Pons (tissue), 1 donor: Measurements from ENCODE around the gene HTT-AS.
A peak's percentile ranks its signal among the peaks of the same experiment; 100 is the strongest.
"Not testable (repeated sequence)": the region's sequence is repeated elsewhere in the genome, so short reads cannot be mapped to it uniquely, and the experiment has no call there.

Source experiments
- DNase-seq: peaks from one replicate; pipeline ENCODE4 v3.0.0-alpha.2; 2016; ENCODE audit warnings: low spot score

HTT-AS gene

DNA sequence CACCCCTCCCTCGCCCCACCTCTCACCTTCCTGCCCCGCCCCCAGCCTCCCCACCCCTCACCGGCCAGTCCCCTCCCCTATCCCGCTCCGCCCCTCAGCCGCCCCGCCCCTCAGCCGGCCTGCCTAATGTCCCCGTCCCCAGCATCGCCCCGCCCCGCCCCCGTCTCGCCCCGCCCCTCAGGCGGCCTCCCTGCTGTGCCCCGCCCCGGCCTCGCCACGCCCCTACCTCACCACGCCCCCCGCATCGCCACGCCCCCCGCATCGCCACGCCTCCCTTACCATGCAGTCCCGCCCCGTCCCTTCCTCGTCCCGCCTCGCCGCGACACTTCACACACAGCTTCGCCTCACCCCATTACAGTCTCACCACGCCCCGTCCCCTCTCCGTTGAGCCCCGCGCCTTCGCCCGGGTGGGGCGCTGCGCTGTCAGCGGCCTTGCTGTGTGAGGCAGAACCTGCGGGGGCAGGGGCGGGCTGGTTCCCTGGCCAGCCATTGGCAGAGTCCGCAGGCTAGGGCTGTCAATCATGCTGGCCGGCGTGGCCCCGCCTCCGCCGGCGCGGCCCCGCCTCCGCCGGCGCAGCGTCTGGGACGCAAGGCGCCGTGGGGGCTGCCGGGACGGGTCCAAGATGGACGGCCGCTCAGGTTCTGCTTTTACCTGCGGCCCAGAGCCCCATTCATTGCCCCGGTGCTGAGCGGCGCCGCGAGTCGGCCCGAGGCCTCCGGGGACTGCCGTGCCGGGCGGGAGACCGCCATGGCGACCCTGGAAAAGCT lies at the start of gene HTT-AS, which contains the start of gene HTT:
TSS of gene HTT-AS (minus strand) at position 461 of the 768 bp plus-strand sequence.
TSS of gene HTT (plus strand) at position 604 of the 768 bp plus-strand sequence. CDS start at position 749, 145 bp downstream.
- DNase-seq = peak; percentile 96

DNA sequence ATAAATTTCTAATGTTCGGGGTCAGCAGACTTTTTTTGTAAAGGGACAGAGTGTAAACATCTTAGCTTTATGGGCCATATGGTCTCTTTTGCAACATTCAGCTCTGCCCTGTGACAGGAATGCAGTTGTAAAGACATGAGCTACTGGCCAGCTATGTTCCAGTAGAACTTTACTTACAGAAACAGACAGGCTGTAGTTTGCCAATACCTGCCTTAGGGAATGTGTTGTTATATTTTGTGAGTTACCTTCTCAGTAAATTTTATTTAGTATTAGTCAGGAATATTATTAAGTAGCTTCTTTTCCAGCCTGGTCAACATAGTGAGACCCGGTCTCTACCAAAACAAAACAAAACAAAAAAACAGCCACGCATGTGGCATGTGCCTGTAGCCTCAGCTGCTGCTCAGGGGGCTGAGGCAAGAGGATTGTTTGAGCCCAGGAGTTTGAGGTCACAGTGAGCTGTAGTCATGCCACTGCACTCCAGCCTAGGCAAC lies 48.9 kb upstream of the HTT-AS start:
- no peak for DNase-seq

DNA sequence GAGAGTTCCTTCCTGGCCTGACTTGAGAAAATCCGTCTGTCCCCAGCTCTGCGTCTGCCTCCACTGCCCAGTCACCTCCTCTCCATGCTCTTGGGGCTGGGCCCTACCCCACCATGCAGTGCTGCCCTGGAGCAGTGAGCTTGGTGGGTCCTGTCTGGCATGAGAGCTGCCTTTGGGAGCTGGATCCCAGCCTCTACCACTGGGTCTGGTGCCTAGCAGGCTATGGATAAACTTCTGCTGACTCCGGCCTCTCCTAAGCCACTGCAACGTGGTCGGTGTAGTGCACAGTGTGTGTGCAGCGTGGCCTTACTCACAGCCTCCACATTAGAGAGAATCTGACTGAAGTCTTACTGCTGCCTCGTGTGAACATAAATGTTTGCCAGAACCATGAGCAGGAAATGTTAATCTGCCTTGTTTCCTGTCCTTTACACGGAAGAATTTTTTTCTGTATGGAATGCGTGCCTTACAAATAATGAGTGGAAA lies 47.8 kb upstream of the HTT-AS start:
- DNase-seq = no peak

DNA sequence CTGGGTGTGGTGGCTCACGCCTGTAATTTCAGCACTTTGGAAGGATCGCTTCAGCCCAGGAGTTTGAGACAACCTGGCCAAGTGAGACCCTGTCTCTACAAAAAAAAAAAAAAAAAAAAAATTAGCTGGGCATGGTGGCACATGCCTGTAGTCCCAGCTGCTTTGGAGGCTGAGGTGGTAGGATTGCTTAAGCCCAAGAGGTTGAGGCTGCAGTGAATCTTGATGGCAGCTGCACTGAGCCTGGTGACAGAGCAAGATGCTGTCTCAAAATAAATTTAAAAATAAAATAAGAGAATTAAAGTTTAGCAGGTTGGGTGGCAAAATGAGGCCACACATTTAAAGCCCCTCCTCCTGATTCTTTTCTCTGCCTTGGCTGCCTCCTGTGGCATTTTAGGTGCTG lies 47.3 kb upstream of the HTT-AS start:
- no peak for DNase-seq

DNA sequence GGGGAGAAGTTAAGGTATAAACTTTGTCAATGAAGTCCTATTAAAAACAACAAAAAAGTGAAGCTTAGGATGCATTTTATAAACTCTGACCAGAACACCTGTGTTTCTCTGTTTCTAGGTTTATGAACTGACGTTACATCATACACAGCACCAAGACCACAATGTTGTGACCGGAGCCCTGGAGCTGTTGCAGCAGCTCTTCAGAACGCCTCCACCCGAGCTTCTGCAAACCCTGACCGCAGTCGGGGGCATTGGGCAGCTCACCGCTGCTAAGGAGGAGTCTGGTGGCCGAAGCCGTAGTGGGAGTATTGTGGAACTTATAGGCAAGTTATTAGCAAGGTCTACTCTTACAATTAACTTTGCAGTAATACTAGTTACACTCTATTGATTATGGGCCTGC lies 46.8 kb upstream of the HTT-AS start:
- no peak for DNase-seq

DNA sequence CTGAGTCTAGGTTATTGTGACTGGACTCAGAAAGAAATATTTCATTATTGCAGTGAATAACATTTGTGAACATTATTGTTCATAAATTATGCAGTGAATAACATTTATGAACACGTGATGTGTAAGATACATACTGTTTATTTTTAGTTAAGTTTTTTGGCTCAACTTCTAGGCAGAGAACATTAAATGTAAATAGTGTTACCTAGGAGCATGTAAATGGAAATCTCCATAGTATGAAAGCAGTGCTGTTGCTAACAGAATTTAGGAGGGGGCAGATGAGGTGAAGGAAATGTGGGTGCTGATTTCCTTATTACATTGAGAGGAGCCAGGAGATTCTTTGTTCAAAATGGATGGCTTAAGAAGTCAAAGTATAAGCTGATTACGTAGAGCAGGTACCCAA lies 45.1 kb upstream of the HTT-AS start:
- no peak for DNase-seq

DNA sequence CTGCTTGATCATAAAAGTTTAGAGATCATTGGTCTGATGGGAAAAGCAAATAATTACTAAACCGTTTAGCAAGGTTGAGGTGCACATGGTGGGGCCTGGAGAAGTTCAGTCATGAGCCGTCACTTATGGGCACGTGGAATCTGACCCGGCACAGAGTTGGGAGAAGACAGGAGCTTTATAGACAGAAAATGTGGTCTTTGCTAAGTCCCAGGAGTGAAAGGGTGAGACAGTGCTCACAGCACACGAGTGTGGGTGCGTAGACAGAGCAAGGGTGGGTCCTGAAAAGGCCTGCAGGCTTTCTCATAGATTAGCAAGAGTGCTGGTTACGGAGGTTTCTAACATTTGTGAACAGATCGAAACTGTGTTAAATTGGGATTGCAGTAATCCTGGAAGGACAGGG lies 44.0 kb upstream of the HTT-AS start:
- DNase-seq = no peak

DNA sequence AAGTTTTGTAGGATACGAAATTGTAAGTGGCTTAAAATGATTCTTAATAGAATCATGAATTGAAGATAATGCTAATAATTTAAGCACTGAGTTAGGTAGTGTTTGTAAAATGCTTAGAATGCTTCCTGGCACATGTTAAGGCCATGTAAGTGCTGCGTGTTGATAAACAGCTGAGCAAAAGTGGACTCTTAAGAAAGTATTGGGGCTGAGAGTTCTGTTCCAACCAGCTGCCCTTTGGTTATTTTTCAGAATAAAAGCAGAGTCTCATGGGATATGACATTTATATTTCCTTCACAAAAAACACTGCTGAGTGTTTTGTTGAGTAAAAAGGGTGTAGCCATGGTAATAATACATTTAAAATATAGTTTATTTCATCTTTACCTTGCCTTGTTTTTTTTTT lies 42.6 kb upstream of the HTT-AS start:
- DNase-seq = no peak

DNA sequence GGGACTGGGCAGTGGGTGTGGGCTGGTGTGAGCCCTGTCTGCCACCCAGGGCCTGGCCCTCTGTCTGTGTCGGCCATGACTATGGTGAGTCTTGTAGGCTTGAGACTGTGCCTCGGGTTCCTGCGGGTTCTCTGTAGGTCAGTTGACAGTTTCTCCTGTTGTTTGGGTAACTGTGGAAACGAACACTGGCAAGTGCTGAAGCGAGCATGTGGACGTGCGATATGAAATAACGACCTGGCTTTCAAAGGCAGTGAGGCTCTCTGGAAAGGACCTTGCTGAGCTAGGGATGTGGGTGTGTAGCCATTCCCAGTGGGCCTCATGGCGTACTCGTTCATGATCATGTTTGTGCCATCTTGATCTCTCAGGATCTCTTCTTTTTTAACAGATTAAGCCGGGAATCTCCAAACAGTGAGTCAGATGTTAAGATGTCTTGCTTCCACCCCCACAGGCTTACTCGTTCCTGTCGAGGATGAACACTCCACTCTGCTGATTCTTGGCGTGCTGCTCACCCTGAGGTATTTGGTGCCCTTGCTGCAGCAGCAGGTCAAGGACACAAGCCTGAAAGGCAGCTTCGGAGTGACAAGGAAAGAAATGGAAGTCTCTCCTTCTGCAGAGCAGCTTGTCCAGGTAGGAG lies 41.4 kb upstream of the HTT-AS start:
- DNase-seq = no peak

DNA sequence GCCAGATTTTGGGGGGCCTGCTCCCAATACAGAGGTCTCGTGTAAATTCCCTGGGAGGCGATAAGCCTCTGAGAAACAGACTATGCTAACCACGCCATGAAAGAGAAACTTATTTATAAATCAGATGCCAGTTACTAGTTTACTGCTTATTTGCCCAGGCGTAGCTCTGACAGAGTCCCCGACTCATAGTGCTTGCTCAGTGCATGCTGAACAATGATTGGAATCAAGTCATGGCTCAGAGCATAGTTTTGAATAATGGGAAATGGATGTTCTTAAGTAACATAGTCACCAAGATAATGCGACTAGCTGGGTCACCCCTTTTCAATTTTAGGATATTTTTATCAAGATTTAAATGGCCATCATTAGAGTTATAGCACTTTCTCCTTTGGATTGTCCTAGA lies 40.0 kb upstream of the HTT-AS start:
- no peak for DNase-seq

DNA sequence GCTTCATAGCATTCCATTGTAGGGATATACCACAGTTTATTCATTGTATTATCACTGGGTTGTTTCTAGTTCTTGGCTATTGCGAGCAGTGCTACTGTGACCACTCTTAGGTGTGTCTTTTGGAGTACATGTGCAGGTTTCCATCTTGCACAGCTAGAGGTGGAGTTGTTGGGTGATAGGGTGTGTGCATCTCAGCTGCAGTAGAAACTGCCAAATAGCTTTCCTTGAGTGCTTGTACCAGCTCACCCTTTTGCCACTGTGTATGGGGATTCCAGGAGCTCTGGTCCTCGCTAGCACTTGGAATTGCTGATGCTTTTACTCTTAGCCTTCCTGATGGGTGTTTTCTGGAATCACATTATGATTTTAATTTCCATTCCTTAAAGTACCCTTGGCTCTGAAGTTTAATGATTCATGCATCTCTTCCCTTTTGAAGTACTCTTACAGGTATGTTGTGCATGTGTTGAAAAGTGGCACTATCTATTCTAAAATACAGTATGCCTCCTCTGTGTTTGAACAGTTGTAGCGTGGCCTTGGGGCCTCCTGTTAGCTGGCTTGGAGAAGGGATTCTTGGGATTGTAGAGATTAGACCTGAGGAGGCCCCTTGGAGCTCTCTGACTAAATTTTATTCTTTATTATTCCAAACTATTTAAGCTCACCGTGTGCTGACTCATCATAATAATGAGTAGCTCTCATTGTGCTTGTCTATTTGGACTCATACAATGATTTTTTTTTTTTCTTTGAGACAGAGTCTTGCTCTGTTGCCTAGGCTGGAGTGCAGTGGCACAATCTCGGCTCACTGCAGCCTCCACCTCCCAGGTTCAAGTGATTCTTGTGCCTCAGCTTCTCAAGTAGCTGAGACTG lies 38.5 kb upstream of the HTT-AS start:
- DNase-seq = no peak

DNA sequence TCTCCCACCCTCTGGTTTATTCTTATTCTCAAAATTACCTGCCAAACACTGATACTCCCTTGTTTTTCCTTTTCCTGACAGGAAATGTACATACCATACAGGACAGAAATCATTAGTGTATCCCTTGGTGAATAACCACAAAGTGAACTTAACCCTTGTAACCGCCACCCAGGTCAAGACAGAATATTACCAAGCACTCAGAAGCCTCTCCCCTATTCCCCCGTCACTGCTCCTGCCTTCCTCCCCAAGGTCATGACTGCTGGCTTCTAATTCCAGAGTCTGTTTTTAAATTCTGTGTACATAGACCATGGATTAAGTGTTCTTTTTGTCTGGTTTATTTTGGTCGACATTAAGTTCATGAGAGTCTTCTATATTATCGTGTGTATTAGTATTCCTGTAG lies 37.9 kb upstream of the HTT-AS start:
- no peak for DNase-seq

DNA sequence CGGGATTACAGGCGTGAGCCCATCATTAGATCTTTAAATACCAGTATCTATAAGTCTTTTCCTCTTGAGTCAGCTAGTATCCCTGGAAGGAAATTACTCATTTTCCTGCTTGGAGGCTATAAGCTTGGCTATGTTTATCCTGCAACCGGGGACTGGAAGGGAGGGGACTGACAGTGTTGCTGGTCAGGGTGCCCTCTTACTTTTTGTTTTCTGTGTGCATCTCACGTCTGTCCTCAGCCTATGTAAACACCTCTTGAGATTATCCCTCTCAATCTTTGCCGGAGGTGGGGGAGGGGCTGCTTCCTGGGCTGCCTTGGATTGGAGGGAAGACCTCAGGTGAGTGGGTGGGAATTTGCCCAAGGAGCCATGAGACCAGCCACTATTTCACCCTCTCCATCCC lies 37.1 kb upstream of the HTT-AS start:
- DNase-seq = no peak

DNA sequence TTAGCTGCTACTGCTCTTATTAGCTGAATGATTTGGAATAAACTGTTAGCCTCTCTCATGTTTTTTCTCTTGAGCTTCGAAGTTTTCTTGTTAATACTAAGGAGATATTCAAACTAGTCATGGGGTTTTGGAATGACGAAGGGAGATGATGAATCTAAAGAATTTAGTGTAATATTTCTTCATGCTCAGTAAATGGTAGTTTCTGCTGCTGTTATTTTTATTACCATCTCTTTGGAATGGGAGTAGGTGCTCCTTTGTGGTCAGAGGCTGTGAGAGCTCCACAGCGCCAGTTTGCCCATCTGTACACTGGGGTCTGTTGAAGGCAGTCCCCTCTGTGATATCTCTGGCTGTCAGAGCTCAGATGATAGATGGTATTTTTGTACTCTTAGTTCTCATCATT lies 33.9 kb upstream of the HTT-AS start:
- DNase-seq = no peak

DNA sequence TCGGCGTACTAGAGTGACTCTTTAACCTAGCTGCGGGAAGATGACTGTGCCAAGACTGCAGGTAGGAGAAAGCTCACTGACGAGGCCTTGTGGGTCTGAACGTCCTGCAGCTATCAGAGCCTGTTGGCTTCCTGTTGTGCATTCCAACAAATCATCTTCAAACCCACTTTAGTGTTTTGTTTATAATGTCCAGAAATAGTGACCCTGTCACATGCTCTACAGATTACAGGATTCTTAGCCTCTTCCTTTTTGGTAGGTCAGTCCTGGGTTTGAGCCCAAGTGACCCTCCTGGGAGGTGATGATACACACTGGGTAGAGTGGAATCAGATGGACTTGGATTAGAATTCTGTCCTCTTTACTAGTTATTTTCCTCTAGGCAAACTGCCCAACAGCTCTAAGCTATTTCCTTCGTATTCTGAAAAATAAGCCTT lies 33.4 kb upstream of the HTT-AS start:
- peak; percentile 15 for DNase-seq

DNA sequence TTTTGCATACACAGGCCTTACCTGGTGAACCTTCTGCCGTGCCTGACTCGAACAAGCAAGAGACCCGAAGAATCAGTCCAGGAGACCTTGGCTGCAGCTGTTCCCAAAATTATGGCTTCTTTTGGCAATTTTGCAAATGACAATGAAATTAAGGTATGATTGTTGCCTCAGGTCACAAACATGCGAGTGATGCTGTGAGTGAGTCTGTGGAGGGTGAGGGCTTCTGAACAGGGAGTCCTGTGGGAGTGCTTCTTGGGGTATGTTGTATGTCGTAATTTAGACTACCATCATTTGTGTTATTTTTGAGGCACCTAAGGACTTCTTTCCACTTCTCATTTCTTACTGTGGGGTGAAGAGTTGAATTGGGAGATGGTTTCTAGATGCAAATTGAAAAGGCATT lies 32.9 kb upstream of the HTT-AS start:
- no peak for DNase-seq

DNA sequence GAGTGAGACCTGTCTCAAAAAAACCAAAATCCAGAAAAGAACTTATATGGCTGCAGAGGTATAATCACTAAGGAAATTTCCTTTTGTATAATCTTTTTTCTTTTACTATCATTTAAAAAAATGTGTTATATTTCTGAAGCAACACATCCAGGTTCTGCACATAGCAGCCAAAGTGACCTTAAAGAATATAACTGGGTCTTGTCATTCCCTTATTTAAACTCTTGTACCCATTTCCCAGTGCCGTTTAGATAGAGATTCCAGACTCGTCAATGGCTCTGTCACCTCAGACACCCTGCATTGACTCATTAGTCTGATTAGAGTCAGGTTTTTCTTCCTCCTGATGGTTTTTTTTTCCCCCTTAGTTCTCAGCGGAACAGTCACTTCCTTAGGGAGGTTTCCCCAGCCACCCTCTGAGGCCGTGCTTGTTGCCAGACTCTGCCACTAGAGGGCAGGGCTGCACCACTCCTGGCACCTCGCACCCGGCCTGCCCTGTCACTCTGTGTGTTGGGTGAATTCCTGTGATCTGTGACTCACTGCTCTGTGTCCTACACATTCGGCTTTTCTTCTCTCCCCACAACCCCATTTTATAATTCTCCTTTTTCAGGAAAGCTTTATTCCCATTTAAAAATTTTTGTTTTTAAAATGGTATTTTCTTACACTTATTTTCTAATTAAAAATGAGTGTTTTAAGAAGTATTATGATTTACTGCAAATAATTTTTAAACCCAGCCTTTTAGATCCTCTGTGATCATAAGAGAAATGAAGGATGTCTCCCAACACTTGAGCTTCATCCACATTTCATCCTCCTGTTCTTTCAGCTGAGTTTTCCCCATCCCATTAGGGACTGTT lies 32.2 kb upstream of the HTT-AS start:
- DNase-seq = peak; percentile 81

DNA sequence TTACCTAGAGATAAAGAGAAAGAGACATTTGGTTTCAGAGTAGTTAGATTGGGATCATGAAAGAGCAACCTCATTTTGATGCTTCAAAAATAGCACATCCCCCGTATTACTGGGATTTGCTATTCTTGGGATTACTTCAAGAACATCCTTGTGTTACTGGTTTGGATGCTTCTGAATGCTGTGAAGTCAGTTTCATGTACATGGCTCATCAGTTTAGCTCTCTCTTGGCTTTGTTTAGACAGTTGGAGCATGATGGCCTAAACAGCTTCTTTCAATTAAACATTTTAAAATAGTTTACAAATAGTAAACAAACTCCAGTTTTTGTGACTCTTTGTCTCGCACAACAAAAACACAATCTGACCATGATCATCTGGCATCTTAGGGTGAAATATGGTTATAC lies 24.0 kb upstream of the HTT-AS start:
- peak; percentile 20 for DNase-seq

DNA sequence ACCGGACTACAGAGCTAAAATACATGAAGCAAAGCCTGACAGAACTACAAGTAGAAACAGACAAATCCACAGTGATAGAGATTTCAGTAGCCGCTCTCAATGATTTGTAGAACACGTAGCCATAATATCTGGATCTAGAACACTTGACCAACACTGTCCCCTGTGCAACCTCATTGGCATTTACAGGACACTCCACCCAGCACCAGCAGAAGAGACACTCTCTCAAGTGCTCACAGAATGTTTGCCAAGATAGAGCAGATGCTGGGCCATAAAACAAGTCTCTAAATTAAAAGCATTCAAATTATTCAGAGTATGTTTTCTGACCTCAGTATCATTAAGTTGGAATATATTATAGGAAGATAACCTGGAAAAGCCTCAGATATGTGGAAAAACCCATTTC lies 21.9 kb upstream of the HTT-AS start:
- no peak for DNase-seq

DNA sequence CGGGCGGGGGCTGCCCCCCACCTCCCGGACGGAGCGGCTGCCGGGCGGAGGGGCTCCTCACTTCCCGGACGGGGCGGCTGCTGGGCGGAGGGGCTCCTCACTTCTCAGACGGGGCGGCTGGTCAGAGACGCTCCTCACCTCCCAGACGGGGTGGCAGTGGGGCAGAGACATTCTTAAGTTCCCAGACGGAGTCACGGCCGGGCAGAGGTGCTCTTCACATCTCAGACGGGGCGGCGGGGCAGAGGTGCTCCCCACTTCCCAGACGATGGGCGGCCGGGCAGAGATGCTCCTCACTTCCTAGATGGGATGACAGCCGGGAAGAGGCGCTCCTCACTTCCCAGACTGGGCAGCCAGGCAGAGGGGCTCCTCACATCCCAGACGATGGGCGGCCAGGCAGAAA lies 20.4 kb upstream of the HTT-AS start:
- DNase-seq = not testable (repeated sequence)

DNA sequence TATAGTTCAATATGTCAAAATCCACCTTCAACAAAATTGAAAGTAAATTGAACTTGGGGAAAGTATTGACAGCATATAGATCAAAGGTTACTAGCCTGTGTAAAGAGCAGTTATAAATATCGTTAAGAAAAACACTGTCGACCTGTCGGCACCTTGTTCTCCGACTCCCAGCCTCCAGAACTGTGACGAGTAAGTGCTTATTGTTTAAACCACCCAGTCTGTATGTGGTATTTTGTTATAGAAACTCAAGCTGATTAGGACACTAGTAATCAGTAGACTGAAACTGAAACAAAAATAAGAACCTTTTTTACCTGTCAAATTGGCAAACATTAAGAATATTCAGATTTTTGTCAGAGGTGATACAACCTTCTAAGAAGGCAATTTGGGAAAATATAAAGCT lies 17.1 kb upstream of the HTT-AS start:
- DNase-seq = no peak
